B cell (primary cell): Measurements from ENCODE around the gene IRX5. TPM values are rescaled to one million over a fixed set of nuclear protein-coding genes. Genes with fewer than 3 reads are reported as not detected.

ENCODE experiments used
- ATAC-seq: fragments of 200-7000 bp; cut with Tn5 transposase; one replicate; pipeline ENCODE4 v1.10.0; 2021; ENCODE audit warnings: low read depth, mild to moderate bottlenecking, moderate number of reproducible peaks, moderate library complexity
- CTCF ChIA-PET: fragments of 350-600 bp; sonication (Branson Sonifier 250); formaldehyde crosslinking; loops from one replicate; lab custom pipeline; 2021; ENCODE audit warnings: antibody characterized with exemption, inconsistent platforms; lab: Charles Lee
- POLR2A ChIA-PET: fragments of 350-600 bp; sonication (Branson Sonifier 250); formaldehyde crosslinking; loops from one replicate; lab custom pipeline; 2021; ENCODE audit warnings: antibody characterized with exemption; lab: Charles Lee
- DNase-seq: peaks from one replicate; pipeline ENCODE4 v3.0.0; 2013
- H2AFZ ChIP-seq: 2 replicates; pipeline ENCODE4 v1.6.1; 2012; ENCODE audit warnings: mild to moderate bottlenecking, low read depth, low read length; ENCODE audit not compliant: insufficient read depth, poor library complexity, severe bottlenecking
- H3K27ac ChIP-seq, 2 donors: 1 replicate in 1 of 2; 2 replicates in 1 of 2; pipeline ENCODE4 v1.5.1; 2012 to 2013; ENCODE audit warnings: low read length in 2 of 2, mild to moderate bottlenecking in 2 of 2, moderate library complexity in 1 of 2
- H3K27me3 ChIP-seq, 4 experiments: fragments of 200-600 bp in 1 of 4; sonication (generic) in 1 of 4; replicated peaks in 1 of 4; 1 replicate in 2 of 4; 2 replicates in 2 of 4; pipeline versions ENCODE4 v1.6.1 to v1.7.0; 2013 to 2016; ENCODE audit warnings: low read length in 3 of 4, mild to moderate bottlenecking in 2 of 4, mixed read lengths in 1 of 4, moderate library complexity in 1 of 4; ENCODE audit not compliant: insufficient read depth in 4 of 4, control insufficient read depth in 3 of 4; ENCODE audit errors: control extremely low read depth in 1 of 4
- H3K36me3 ChIP-seq, 2 experiments: replicated peaks in 1 of 2; 1 replicate in 1 of 2; 2 replicates in 1 of 2; pipeline versions ENCODE4 v1.6.1 to v1.7.1; 2013; ENCODE audit warnings: low read length in 1 of 2; ENCODE audit not compliant: insufficient read depth in 2 of 2, control insufficient read depth in 1 of 2; ENCODE audit errors: control extremely low read depth in 1 of 2, extremely low read depth in 1 of 2
- H3K4me1 ChIP-seq, 2 donors: fragments of 200-600 bp in 1 of 2; sonication (generic) in 1 of 2; 1 replicate in 1 of 2; 2 replicates in 1 of 2; pipeline versions ENCODE4 v1.5.1 to v1.6.1; 2013 to 2017; ENCODE audit warnings: low read length in 2 of 2; ENCODE audit not compliant: control insufficient read depth in 2 of 2, insufficient read depth in 2 of 2
- H3K4me2 ChIP-seq: replicated peaks from 2 replicates; pipeline ENCODE3; 2012; ENCODE audit warnings: mild to moderate bottlenecking, low read depth, low read length; ENCODE audit not compliant: poor library complexity, severe bottlenecking
- H3K4me3 ChIP-seq, 5 experiments: fragments of 200-600 bp in 1 of 5; sonication (generic) in 1 of 5; 1 replicate in 3 of 5; 2 replicates in 2 of 5; pipeline versions ENCODE4 v1.5.1 to v1.7.0; 2011 to 2016; ENCODE audit warnings: low read length in 4 of 5, mild to moderate bottlenecking in 4 of 5, low read depth in 2 of 5, control low read depth in 1 of 5, moderate library complexity in 1 of 5; ENCODE audit not compliant: insufficient read depth in 1 of 5; ENCODE audit errors: control extremely low read depth in 1 of 5, extremely low read depth in 1 of 5
- H3K79me2 ChIP-seq: fragments of 200-600 bp; sonication (generic); one replicate; pipeline ENCODE4 v1.6.0; 2016; ENCODE audit warnings: low read length; ENCODE audit not compliant: control insufficient read depth, insufficient read depth
- H3K9ac ChIP-seq: fragments of 200-600 bp; sonication (generic); 2 replicates; pipeline ENCODE4 v1.6.1; 2017; ENCODE audit warnings: mild to moderate bottlenecking, low read length, moderate library complexity
- H3K9me3 ChIP-seq, 3 donors: one replicate each; pipeline versions ENCODE4 v1.6.1 to v1.7.1; 2013; ENCODE audit warnings: low read length in 2 of 3; ENCODE audit not compliant: control insufficient read depth in 2 of 3, insufficient read depth in 1 of 3; ENCODE audit errors: control extremely low read depth in 1 of 3
- H4K20me1 ChIP-seq: 2 replicates; pipeline ENCODE4 v1.6.0; 2012; ENCODE audit warnings: mild to moderate bottlenecking, low read length; ENCODE audit not compliant: insufficient read depth, control insufficient read depth, poor library complexity, severe bottlenecking
- H3K27ac Mint-ChIP-seq: one replicate; pipeline ENCODE4 v1.8.0; 2021; ENCODE audit warnings: mixed read lengths
- H3K27me3 Mint-ChIP-seq: one replicate; pipeline ENCODE4 v1.8.0; 2021; ENCODE audit warnings: mixed read lengths
- H3K4me1 Mint-ChIP-seq: one replicate; pipeline ENCODE4 v1.8.0; 2021; ENCODE audit warnings: mixed read lengths
- H3K4me3 Mint-ChIP-seq: one replicate; pipeline ENCODE4 v1.8.0; 2021; ENCODE audit warnings: mixed read lengths
- H3K9me3 Mint-ChIP-seq: one replicate; pipeline ENCODE4 v1.8.0; 2022; ENCODE audit warnings: mixed read lengths; ENCODE audit not compliant: insufficient read depth
- EZH2 ChIP-seq: IDR thresholded peaks from 2 replicates; pipeline ENCODE4 v1.6.1; 2012; ENCODE audit warnings: borderline replicate concordance, low read depth, mild to moderate bottlenecking, moderate library complexity, low read length; ENCODE audit not compliant: insufficient read depth, poor library complexity, severe bottlenecking
- WGBS: methylation state at CpG from one replicate; pipeline ENCODE4 v1.1.5; 2013; ENCODE audit warnings: missing lambda C conversion rate; ENCODE audit not compliant: insufficient coverage; 5-methylcytosine and 5-hydroxymethylcytosine counted together
- intact Hi-C: fragments of 100-400 bp; cut with micrococcal nuclease; formaldehyde crosslinking; loops from one replicate; pipeline ENCODE4 v1.10.0; 2022
- polyA plus RNA-seq: library from polyadenylated mRNA; depleted of rRNA; stranded (reverse); fragments of >200 nt; gene quantifications from 2 replicates; pipeline ENCODE4 v1.2.3, GENCODE V29; 2012
- total RNA-seq, 2 donors: library from RNA; stranded (reverse); fragments of 120-200 nt in 1 of 2; gene quantifications; 1 replicate in 1 of 2; 2 replicates in 1 of 2; pipeline versions ENCODE4 v1.2.3 to v1.2.4, GENCODE V29; 2013 to 2022
- TF ChIP-seq, protein P1 (sequence below): fragments of 200-600 bp; IDR thresholded peaks from one replicate; pipeline ENCODE4 v1.8.0; 2022; ENCODE audit warnings: antibody characterized with exemption, mild to moderate bottlenecking

IRX5 gene
- total and polyA plus RNA-seq, 2 donors (not counting 1 experiment from before 2014, with no cell fraction given), result not detected

GRCh38 chr16:54965464-54965863, 34.8 kb downstream of the IRX5 start:
- Histone ChIP-seq H3K4me2 (no peak overlapping the region), H4K20me1 (no peaks in the 10 kb centered on the region), H3K27ac (no peak overlapping the region), H3K9me3 (no peaks in the 10 kb centered on the region), H3K9ac (no peak overlapping the region), H3K4me1 (no peaks in the 10 kb centered on the region), H3K4me3 (no peak overlapping the region), H3K36me3 (no peaks in the 10 kb centered on the region), H3K79me2 (no peaks in the 10 kb centered on the region), H3K27me3 (no peaks in the 10 kb centered on the region), H2AFZ (no peak overlapping the region)
- H3K4me3 Mint-ChIP-seq, result no peak overlapping the region
- H3K4me1 Mint-ChIP-seq, result no peaks in the 10 kb centered on the region
- no peaks in the 10 kb centered on the region for H3K9me3 Mint-ChIP-seq
- no peak for ATAC-seq
- no peaks in the 10 kb centered on the region for H3K27me3 Mint-ChIP-seq
- TF ChIP-seq EZH2, result no peak
- TF ChIP-seq, protein P1, sequence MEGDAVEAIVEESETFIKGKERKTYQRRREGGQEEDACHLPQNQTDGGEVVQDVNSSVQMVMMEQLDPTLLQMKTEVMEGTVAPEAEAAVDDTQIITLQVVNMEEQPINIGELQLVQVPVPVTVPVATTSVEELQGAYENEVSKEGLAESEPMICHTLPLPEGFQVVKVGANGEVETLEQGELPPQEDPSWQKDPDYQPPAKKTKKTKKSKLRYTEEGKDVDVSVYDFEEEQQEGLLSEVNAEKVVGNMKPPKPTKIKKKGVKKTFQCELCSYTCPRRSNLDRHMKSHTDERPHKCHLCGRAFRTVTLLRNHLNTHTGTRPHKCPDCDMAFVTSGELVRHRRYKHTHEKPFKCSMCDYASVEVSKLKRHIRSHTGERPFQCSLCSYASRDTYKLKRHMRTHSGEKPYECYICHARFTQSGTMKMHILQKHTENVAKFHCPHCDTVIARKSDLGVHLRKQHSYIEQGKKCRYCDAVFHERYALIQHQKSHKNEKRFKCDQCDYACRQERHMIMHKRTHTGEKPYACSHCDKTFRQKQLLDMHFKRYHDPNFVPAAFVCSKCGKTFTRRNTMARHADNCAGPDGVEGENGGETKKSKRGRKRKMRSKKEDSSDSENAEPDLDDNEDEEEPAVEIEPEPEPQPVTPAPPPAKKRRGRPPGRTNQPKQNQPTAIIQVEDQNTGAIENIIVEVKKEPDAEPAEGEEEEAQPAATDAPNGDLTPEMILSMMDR, result no peak
- no peak for DNase-seq
- ChIA-PET POLR2A (no interaction called here), CTCF (no interaction called here)
- no peak overlapping the region for H3K27ac Mint-ChIP-seq
- intact Hi-C loops, result no loop called here
- WGBS, result 71% methylated on average over 1 of the region's 2 CpGs

DNA sequence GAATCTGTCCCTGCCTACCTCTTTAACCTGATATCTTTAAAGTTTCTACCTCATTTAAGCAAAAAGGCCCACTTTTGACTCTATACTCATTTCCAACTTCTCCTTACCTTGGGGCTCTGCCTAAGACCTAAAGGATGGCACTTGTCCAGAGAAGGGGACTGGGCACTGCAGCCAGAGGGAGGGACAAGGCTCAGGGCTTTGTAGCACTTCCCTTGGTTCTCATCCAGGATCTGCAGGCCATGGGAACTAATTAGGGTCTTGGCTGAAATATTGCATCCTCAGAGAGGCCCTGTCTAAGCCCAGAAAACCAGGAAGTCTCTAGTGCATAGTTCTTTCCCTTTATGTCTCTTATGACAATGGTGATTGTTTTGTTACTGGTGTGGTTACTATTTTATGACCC, 37.3 kb downstream of the IRX5 start:
- intact Hi-C loops, result no loop called here

More for the DNA sequence above, 37.3 kb downstream of the IRX5 start:
- Mint-ChIP-seq H3K4me1 (no peaks in the 10 kb centered on the region), H3K27me3 (peaks cover 7% of the 10 kb centered on the region), H3K9me3 (no peaks in the 10 kb centered on the region), H3K27ac (no peak overlapping the region), H3K4me3 (no peak overlapping the region)
- Histone ChIP-seq H2AFZ (no peak overlapping the region), H3K9me3 (no peaks in the 10 kb centered on the region), H3K36me3 (no peaks in the 10 kb centered on the region), H3K27me3 (no peaks in the 10 kb centered on the region), H3K27ac (no peak overlapping the region), H3K4me2 (no peak overlapping the region), H3K4me3 (no peak overlapping the region), H3K4me1 (no peaks in the 10 kb centered on the region), H3K79me2 (no peaks in the 10 kb centered on the region), H4K20me1 (no peaks in the 10 kb centered on the region), H3K9ac (no peak overlapping the region)
- POLR2A ChIA-PET, result no interaction called here
- ATAC-seq, result no peak
- DNase-seq, result no peak
- CTCF ChIA-PET, result no interaction called here
- no peak for TF ChIP-seq EZH2
